ENCODE results near the gene FOXR1.
"Not testable (repeated sequence)": the region's sequence is repeated elsewhere in the genome, so short reads cannot be mapped to it uniquely, and the experiment has no call there.

DNA sequence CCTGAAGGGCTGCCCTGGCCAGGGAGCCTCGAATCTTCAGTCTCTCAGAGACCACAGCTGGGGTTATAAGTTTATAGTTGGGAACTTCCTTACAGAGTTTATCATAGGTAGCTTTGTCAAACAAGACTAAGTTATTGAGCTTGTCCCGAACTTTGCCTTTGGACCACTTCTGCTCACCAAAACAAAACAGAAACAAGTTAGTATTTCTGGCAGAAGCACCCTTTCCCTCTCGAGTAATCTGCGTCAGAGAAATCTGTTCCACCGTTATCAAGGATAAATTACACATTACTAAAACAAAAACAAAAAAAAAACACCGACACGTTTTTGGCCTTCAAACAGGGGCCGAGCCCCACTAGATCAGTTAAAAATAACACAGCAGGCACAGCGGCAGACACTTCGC lies 45.8 kb downstream of the FOXR1 start:
- TF ChIP-seq CTCF, POLR2A (IDR thresholded peaks at IDR 0.05): not testable (repeated sequence)

Measured in breast epithelium (tissue), 3 donors.